Testis (tissue), 3 donors: ENCODE measurements around the gene FLNB. TPM values are rescaled to one million over a fixed set of nuclear protein-coding genes. Genes with fewer than 3 reads are reported as not detected.
A peak's percentile ranks its signal among the peaks of the same experiment; 100 is the strongest.

Source experiments
- DNase-seq: peaks from one replicate; pipeline ENCODE4 v3.0.0-alpha.2; 2019
- H3K27ac ChIP-seq, 2 donors: fragments of 200-600 bp; sonication (generic); one replicate each; pipeline ENCODE4 v1.5.1; 2019
- H3K27me3 ChIP-seq: fragments of 200-600 bp; sonication (generic); one replicate; pipeline ENCODE4 v1.5.1; 2019
- H3K36me3 ChIP-seq: fragments of 200-600 bp; sonication (generic); one replicate; pipeline ENCODE4 v1.5.1; 2017; ENCODE audit warnings: low read depth; ENCODE audit errors: missing control alignments
- H3K4me1 ChIP-seq: fragments of 200-600 bp; sonication (generic); one replicate; pipeline ENCODE4 v1.5.1; 2019
- H3K4me3 ChIP-seq, 2 donors: fragments of 200-600 bp; sonication (generic); one replicate each; pipeline ENCODE4 v1.5.1; 2017 to 2019
- H3K9me3 ChIP-seq: fragments of 200-600 bp; sonication (generic); one replicate; pipeline ENCODE4 v1.5.1; 2017
- POLR2A ChIP-seq: fragments of 450-650 bp; IDR thresholded peaks from one replicate; pipeline ENCODE4 v1.6.1; 2017; ENCODE audit warnings: antibody characterized with exemption, mild to moderate bottlenecking, moderate library complexity
- WGBS, 2 donors: methylation state at CpG; one replicate each; pipeline ENCODE4 v1.1.5; 2018; 5-methylcytosine and 5-hydroxymethylcytosine counted together
- intact Hi-C: fragments of 100-400 bp; cut with DNase I; formaldehyde crosslinking; loops from one replicate; pipeline ENCODE4 v1.15.1; 2023; ENCODE audit warnings: low total_unique reads
- polyA plus RNA-seq: library from polyadenylated mRNA; stranded (reverse); fragments of 350-450 nt; fragmentation: Illumina TruSeq; extraction: RNeasy Lipid Tissue Mini Kit (QIAGEN cat#74804); gene quantifications from one replicate; pipeline ENCODE4 v1.2.3, GENCODE V29; 2014; ENCODE audit warnings: low read depth, low replicate concordance; ENCODE audit not compliant: insufficient read depth
- total RNA-seq, 2 donors: library from RNA; depleted of rRNA; stranded (reverse); fragments of >200 nt; gene quantifications; one replicate each; pipeline ENCODE4 v1.2.3, GENCODE V29; 2016
- TF ChIP-seq, protein P1 (sequence below), 3 experiments: fragments of 450-650 bp in 2 of 3; fragments of 200-600 bp in 1 of 3; sonication (generic) in 1 of 3; IDR thresholded peaks; one replicate each; pipeline ENCODE4 v1.5.1; 2016 to 2019; ENCODE audit warnings: antibody characterized with exemption in 3 of 3, mild to moderate bottlenecking in 2 of 3, moderate library complexity in 1 of 3

The FLNB gene
- total and polyA plus RNA-seq, 3 donors from 2014 or later: 105 to 199 (median 166) TPM

DNA sequence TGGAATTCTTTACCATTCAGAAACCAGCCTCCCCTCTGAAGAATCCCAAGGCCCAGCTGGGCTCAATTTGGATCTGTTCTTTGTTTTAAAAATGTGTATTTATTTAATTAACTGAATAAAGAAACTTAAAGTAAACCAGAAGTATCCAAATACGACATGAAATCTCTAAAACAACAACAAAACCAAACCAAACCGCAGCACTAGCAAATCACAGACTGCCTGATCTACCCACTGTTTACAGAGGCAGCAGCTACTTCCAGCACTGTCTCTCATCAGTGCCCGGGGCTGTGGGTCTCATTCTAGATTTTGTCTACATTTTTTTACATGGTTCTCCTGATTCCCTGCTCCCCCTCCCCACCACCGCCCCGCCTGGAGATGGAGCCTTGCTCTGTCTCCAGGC lies 2.3 kb downstream of the FLNB start:
- DNase-seq: no peak
- peaks cover 41% of the 10 kb centered on the region for H3K4me1 ChIP-seq
- TF ChIP-seq POLR2A: no peak
- TF ChIP-seq, protein P1, sequence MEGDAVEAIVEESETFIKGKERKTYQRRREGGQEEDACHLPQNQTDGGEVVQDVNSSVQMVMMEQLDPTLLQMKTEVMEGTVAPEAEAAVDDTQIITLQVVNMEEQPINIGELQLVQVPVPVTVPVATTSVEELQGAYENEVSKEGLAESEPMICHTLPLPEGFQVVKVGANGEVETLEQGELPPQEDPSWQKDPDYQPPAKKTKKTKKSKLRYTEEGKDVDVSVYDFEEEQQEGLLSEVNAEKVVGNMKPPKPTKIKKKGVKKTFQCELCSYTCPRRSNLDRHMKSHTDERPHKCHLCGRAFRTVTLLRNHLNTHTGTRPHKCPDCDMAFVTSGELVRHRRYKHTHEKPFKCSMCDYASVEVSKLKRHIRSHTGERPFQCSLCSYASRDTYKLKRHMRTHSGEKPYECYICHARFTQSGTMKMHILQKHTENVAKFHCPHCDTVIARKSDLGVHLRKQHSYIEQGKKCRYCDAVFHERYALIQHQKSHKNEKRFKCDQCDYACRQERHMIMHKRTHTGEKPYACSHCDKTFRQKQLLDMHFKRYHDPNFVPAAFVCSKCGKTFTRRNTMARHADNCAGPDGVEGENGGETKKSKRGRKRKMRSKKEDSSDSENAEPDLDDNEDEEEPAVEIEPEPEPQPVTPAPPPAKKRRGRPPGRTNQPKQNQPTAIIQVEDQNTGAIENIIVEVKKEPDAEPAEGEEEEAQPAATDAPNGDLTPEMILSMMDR (IDR thresholded peaks at IDR 0.05): no peak

DNA sequence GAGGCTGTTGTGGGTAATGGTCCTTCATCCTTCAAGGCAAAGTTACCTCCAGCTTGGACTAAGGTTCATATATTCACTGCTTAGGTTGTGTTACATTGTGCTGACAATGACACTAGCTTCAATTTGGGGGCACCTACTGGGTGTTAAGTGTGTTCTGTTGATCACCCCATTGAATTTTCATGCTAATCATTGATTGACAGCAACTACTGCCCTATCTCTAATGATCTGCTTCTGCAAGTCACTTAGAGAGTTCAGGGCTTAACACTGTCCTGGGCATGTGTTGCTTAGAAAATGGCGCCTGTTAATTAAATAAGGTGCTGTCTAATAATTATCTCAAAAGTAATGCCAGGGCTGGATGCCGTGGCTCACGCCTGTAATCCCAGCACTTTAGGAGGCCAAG lies 3.4 kb downstream of the FLNB start:
- Histone ChIP-seq H3K27me3 (no peaks in the 10 kb centered on the region), H3K36me3 (no peaks in the 10 kb centered on the region), H3K27ac (no peak overlapping the region), H3K4me3 (no peak overlapping the region), H3K4me1 (peaks cover 41% of the 10 kb centered on the region), H3K9me3 (no peaks in the 10 kb centered on the region)
- DNase-seq: no peak
- 61 to 100% methylated on average over 3 of the region's 3 CpGs for WGBS, 2 donors
- TF ChIP-seq, protein P1 (IDR thresholded peaks at IDR 0.05): no peak
- TF ChIP-seq POLR2A: no peak
- intact Hi-C loops: loop anchor here (10.0 kb wide), 1 partner anchor 153 kb away; no protein-coding TSS in a partner anchor

More for the DNA sequence above, 2.3 kb downstream of the FLNB start:
- H3K27ac ChIP-seq: peak overlapping the region in 1 of 2 donors; percentile 19
- no peaks in the 10 kb centered on the region for H3K36me3 ChIP-seq
- H3K27me3 ChIP-seq: no peaks in the 10 kb centered on the region
- H3K9me3 ChIP-seq: no peaks in the 10 kb centered on the region
- H3K4me3 ChIP-seq: no peak overlapping the region
- intact Hi-C loops: loop anchor here (10.0 kb wide), 1 partner anchor 154 kb away; no protein-coding TSS in a partner anchor
- 67 to 75% methylated on average over 5 of the region's 5 CpGs for WGBS, 2 donors

DNA sequence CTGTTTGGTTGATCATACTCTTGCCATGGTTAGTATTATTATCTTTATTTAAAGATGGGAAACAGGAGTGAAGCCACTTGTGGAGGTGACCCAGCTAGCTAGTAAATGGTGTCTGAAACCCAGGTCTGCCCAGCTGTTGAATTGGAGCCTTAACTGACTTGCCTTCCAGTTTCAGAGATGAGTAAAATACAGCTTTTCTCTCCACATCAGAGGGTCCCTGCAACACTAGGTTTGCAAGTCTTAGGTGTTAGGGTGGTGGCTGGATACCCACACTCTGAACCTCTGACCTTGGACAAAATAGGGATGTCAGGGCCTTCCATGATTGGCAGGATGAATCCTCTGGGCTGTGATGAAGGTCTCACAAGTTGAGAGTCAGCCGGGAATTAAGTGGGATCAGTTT lies 4.1 kb downstream of the FLNB start:
- H3K36me3 ChIP-seq: no peaks in the 10 kb centered on the region
- no peaks in the 10 kb centered on the region for H3K27me3 ChIP-seq
- no peak overlapping the region for H3K27ac ChIP-seq
- TF ChIP-seq, protein P1 (IDR thresholded peaks at IDR 0.05): no peak
- TF ChIP-seq POLR2A: no peak
- intact Hi-C loops: loop anchor here (10.0 kb wide), 1 partner anchor 152 kb away; no protein-coding TSS in a partner anchor
- no peak overlapping the region for H3K4me3 ChIP-seq
- DNase-seq: no peak
- WGBS, 2 donors: 82 to 88% methylated on average over 1 of the region's 1 CpG
- H3K9me3 ChIP-seq: no peaks in the 10 kb centered on the region
- H3K4me1 ChIP-seq: peaks cover 42% of the 10 kb centered on the region

DNA sequence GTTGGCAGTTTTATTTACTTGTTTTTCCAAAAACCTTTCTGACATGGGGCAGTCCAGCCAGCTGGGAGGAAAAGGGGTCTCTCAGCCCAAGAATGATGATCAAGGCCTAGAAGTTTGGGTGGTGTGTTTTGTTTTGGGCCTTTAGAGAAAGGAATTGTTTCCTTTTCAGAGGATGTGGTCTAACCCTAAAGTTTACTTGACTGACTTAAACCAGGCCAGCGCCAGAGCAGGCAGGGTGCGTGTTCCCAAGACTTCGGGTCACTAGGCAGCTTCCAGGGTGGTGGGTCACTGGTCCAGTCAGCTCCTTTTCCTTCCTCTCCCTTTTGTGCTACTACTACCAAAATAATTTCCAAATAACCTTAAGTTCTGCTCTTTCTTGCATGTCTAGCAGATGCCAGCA lies 4.9 kb downstream of the FLNB start:
- 80 to 89% methylated on average over 3 of the region's 3 CpGs for WGBS, 2 donors
- intact Hi-C loops: loop anchor here (10.0 kb wide), 1 partner anchor 152 kb away; no protein-coding TSS in a partner anchor
- peaks cover 47% of the 10 kb centered on the region for H3K4me1 ChIP-seq
- H3K36me3 ChIP-seq: no peaks in the 10 kb centered on the region
- DNase-seq: no peak
- H3K27ac ChIP-seq: no peak overlapping the region
- no peak overlapping the region for H3K4me3 ChIP-seq
- no peaks in the 10 kb centered on the region for H3K27me3 ChIP-seq
- H3K9me3 ChIP-seq: no peaks in the 10 kb centered on the region
- TF ChIP-seq, protein P1 (IDR thresholded peaks at IDR 0.05): no peak
- no peak for TF ChIP-seq POLR2A
